Measurements from ENCODE around the gene HTR3D.
"Not testable (repeated sequence)": the region's sequence is repeated elsewhere in the genome, so short reads cannot be mapped to it uniquely, and the experiment has no call there.

Gene HTR3D, protein sequence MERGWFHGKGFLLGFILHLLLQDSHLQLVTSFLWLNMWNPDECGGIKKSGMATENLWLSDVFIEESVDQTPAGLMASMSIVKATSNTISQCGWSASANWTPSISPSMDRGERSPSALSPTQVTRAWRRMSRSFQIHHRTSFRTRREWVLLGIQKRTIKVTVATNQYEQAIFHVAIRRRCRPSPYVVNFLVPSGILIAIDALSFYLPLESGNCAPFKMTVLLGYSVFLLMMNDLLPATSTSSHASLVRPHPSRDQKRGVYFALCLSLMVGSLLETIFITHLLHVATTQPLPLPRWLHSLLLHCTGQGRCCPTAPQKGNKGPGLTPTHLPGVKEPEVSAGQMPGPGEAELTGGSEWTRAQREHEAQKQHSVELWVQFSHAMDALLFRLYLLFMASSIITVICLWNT

DNA sequence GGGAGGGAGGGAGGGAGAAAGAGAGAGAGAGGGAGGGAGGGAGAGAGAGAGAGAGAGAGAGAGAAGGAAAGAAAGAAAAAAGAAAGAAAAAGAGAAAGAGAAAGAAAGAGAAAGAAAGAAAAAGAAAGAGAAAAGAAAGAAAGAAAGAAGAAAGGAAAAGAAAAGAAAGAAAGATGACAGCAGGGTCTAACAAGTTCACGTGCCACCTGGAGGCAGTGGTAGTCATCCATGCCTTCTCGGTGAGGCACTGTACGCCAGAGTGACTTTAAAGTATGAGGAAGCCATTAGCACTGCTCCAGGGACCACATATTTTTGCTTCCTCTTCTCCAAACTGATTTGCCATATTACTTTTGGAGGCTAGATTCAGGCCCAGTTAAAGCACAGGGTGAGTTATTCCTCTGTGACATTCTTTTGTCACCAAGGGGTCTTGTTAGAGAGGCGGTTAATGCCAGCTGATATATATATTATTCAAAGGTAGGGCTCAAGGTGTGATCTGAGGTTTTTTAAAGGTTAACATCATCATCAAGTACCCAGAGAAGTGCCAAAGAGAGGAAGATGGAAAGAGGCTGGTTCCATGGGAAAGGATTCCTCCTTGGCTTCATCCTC, at the start of gene HTR3D:
TSS of gene HTR3D (plus strand) at position 556 of the 606 bp plus-strand sequence. CDS start at position 556, 0 bp downstream.
- no peak for DNase-seq (ENCODE audit: low read depth in 3 of 3)

DNA sequence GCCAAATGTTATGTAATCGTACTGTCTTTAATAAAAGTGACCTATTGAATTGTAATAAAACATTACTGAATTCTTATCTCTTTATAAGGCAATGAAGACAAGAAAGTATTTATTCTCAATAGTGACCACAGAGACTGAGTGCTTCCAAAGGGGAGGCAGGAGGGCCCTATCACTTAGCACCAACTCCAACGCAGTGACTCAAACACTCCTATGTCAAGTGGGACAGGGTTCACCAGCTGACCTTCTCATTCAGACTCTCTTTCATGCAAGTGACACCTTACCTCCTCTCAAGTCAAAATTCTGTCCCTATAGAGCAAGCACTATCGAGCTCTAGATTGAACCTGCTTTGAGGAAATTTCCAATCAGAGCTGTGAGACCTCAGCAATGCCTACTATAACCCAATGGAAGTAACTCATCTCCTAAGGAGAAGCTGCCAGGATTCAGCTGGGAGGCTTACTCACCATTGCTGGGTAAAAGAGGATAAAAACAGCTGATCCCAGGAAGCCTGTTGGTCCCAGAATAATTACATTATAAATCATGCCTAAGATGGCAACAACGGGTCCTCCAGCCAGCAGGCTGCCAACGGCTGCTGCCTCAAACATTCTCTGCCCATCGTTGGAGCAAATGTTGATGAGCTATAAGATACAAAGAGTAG, 49.4 kb upstream of the HTR3D start:
- no peak for DNase-seq (ENCODE audit: low read depth in 3 of 3)

DNA sequence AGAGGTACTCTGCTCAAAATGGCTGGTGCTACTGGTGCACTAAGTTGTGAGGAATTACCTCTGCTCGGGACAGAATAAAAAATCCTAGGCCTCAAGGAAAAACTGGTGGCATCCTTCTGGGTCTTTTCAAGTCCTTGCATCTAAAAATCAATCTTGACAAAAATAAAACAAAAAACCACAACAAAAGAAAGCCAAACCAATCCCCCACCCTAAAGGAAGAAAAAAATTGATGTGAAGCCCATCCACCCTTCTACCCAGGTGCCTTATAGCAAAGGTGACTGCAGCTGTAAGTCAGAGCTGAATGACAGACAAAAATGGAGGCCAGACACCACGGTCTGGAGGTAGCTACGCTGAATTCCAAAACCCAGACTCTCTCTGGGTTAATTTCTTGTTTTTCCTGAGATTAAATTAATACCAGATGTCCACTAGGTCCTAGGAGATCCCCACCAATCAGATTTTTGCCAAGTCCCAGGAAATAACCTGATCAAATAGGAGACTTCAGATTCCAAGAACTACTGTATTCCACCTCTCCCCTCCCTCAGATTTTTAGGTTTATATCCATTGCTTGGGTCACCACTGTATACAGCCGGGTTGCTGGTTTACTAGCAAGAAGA, 47.3 kb upstream of the HTR3D start:
- no peak for DNase-seq (ENCODE audit: low read depth in 3 of 3)

DNA sequence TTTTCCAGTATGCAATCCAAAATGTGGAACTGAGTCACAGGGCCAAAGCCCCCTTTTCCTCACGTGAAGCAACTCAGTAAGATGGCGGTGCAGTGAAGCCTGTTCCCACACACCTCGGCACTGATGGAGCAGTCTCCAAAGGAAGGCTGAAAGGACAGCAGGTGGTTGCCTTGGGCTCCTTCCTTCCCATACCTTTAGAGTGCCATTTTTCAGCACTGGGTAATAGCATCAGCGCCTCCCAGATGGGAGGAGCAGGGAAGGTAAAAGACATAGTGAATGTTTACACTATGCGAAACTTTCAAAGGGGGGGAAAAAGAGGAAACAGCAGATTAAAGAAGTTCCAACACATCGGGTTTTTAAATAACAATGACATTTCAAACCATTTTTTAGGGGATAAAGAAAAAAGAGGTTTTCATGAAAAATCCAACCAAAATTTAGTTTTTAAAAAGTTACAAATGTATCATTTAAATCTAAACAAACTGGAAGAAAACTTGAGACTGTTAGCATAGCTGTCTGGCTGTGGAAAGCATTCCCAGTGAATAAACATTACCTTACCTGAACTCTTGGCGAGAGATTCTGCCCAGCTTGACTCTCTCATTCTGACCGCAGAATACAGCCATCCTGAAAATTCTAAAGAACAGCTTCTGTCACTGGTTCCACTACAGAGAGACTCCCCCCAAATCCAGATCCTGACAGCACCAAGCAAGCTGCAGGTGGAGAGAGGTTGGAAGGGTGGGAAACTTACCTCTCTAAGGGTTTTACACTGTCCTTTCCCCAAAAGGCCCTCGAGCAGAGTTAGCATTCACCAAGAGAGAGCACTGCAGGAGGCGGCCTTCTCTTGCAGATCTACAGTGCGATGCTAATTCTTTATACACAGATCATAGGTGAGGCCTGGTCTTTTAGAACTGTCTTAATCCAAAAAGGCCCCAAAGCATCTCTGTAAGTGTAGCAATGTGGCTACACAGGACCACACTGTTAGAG, 46.5 kb upstream of the HTR3D start:
- no peak for DNase-seq (ENCODE audit: low read depth in 3 of 3)

DNA sequence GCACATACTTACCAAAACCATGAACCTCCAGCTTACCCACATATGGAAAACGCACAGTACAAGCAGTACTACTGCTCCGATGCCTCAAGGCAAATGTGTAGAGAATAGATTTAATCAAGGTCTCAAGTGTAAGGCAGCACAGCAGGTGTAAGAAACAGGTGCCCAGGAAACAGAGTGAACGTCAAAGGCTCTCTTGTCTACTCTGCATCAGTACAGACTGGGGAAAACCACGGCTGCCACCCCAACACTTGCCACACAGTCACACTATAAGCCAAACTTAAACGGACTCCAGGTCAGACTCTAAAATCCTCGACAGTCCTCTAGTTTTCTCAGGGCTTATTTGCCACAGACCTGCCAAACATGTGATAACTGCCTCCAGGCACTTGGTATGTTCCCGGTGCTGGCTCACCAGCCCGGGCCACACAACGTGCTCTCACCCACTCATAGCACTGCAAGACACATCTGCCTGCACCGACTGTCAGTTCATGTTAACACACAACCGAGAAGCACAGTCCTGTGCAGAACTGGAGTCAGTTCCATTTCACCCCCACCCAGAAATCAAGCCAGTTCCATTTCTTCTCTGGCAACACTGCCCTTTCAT, 44.4 kb upstream of the HTR3D start:
- DNase-seq (ENCODE audit: low read depth in 3 of 3) = no peak

DNA sequence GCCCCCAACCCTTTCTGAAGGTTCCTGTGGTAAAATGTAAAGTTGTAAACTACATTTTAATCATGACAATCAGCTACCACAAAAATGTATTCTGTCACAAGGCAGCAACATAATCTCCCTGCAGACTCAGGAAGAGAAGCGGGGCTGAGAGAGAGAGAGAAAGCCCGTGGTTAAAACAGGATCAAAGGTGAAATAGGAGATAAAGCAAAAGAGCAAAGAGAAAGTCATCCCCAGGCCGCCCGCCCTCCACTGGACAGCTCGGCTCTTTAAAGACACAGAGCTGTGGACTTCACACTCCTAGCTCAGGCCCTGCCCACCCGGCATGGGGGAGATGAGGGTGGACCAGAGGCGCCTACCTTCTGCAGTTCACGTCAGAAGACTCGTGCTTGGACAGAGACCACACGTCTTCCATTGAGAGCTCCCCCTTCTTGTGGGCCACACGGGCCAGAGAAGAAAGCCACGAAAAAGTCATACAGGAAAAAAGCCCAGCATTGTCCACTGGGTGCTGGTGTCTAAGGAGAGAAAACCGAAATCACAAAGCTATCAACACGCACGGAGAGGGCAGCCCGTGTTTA, 43.2 kb upstream of the HTR3D start:
- DNase-seq (ENCODE audit: low read depth in 3 of 3) = no peak

DNA sequence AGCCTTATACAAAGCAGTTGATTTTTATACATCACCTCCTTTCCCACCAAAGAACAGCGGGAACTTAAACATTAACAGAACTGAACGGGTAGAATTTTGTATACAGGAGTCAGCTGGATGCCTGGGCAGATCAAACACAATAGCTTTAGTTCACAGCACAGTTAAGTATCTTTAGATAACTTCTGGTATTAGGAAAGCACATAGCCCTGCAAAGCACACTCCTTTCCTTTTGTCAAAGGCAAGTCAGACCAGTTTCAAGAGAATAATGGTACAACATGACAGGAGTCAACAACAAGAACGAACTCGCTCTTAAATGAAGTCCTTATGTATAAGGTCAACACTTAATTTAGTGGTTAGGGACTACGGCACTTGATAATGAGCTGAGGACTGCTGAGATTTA, 40.1 kb upstream of the HTR3D start:
- DNase-seq (ENCODE audit: low read depth in 3 of 3) = no peak

DNA sequence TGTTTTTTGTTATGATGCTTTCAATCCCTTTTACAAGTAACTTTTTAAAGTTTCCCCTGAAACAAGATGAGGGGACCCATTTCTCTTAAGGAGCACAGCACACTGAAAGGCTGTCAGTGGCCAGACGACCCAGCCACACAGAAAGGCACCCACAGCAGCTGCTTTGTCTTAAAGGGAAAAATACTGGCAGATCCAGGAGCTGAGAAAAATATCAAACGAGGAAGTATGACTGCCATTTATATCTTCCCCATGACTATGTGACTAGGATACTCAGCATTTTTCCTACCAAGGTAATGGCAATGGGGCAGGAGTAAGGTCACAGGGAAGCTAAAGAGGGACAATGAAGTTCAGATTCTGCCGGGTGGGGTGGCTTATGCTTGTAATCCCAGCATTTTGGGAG, 29.8 kb upstream of the HTR3D start:
- DNase-seq (ENCODE audit: low read depth in 3 of 3) = no peak

DNA sequence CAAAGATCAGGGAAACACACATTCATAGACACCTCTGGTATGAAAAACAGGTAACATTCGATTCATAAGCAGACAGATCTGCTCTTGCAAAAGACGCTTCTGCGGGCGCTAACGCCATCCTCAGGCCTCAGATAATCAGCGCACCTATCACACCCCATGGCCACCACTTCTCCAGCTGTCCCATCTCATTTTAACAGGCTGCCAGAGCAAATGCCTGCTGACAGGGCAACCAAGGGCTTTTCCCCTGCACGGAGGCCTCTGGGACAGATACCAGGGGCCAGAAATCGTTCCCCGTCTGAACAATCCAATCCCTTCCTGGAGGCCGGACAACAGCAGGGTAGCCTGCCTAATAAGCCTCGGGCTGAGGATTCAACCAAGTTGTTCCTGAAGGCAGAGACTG, 29.1 kb upstream of the HTR3D start:
- DNase-seq (ENCODE audit: low read depth in 3 of 3) = no peak

DNA sequence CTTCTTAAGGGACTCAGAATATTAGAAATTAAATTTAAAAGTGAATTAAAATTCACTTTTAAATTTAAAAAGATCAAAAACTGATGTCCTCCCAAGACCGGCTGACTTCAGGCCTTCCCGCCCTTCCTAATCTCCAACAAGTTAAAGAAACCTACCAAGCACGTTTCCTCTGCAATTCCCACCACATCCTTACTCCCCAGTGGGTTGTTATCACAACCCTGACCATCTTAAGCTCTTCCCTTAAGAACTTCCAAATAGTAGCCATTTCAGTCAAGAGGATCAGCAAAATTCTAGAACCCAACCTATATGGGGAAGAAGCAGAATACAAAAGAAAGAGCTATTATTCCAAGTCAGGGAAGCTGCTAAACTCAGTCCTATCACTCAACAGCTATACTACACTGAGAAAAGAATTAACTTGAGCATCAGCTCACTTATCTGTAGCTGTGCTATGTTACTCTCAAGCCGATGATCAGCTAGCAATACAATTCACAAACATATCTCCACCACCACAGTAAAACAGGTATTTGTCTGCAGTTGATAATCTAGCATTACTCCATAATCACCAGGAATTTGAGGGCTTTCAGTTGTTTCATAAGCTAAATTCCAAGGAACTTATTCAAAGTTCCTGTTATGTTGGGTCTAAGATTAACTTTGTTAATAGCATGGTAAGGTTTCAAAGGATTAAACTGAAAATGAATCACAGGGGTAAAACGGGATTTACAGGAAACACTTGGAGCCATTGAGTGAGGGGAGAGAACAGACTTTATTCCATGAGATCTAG, 28.2 kb upstream of the HTR3D start:
- no peak for DNase-seq (ENCODE audit: low read depth in 3 of 3)

DNA sequence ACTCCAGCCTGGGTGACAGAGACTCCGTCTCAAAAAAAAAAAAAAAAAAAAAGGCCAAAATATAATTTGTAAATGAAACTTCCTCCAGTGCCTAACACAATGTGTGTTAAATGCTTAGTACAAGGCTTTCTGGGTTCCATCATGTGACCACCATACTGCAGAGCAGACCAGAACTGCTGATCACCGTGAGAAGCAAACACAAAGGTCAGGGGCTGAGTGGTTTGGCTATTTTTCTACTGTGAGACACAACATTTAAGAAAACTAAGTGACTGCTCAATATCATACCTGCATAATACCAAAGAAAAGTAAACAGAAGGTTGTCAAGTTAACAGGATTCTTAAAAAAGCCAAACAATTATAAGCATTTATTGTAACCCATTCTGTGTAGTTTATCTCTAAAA, 27.1 kb upstream of the HTR3D start:
- no peak for DNase-seq (ENCODE audit: low read depth in 3 of 3)

DNA sequence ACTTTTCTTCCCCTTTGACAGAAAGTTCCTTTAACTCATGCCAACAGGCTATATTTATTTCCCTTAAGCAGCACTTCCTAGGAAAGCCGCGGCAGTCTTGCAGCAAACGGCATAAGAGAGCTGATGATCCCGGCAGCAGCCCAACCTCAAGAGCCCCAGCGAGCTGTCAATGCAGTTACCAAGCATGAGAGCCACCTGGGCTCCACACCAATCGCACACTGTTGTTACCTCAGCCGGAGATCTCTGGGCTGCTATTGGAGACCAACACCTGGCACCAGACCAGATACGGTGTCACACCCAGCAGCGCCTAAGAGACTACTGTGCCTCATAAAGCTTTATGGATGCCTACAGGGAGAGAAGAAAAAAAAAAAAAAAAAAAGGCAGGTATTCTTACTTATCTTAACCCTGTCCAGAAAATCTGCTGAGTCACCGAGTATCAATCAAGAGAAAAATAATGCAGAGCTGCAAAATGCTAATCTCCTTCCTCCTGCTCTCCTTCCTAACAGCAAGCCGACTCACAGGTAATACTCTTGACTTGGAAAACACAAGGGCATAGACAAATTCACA, 25.5 kb upstream of the HTR3D start:
- DNase-seq (ENCODE audit: low read depth in 3 of 3) = no peak

DNA sequence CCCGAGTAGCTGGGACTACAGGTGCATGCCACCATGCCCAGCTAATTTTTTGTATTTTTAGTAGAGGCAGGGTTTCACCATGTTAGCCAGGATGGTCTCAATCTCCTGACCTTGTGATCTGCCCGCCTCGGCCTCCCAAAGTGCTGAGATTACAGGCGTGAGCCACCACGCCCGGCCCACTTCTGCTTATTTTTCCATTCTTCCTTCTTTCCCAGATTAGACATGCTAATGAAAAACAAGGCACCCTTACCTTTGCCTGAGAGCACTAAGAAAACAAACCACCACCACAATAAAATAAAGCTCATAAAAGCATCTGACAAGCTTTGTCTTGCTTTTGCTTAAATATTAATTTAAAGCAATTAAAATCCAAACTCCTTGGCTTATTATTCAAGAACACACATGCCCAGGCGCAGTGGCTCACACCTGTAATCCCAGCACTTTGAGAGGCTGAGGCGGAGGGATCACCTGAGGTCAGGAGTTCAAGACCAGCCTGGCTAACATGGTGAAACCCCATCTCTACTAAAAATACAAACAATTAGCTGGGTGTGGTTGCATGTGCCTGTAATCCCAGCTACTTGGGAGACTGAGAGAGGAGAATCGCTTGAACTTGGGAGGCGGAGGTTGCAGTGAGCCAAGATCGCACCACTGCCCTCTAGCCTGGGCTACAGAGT, 24.3 kb upstream of the HTR3D start:
- DNase-seq (ENCODE audit: low read depth in 3 of 3) = not testable (repeated sequence)

DNA sequence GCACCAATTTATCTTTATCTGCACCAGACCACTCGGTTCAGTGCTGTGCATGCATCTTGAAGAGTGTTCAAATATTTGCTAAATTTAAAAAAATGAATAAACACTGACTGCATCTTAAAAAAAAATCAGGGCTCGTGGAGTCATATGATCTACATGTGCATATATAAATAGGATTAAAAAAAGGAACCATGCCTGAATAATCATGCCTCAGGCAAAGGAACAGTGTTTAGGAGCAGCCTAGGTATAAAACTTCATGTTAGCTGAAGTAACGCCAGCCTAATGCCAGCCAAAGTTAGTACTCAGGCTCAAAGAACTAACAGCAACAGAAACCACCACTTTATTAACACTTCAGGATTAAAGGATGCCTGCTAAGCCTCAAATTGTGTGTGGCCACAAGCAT, 23.4 kb upstream of the HTR3D start:
- DNase-seq (ENCODE audit: low read depth in 3 of 3) = no peak

DNA sequence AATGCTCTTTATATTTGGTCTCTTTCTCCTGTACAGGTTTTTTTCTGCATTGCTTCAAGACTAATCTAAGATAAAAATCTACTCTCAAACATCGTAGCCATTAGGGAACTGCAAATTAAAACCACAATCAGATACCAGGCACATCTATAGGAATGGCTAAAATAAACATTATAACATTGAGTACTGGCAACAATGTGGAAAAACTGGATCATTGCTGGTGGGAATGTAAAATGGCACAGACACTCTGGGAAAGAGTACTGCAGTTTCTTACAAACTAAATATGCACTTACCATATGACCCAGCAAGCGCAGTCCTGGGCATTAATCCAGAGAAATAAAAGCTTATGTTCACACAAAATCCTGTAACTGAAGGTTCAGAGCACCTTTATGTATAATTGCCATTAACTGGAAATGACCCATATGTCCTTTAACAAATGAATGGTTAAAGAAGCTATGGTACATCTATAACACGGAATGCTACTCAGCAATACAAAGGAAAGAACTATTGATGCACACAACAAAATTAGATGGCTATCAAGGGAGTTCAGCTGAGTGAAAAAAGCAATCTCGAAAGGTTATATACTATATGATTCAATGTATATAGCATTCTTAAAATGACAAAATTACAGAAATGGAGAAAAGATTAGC, 20.2 kb upstream of the HTR3D start:
- DNase-seq (ENCODE audit: low read depth in 3 of 3) = no peak

DNA sequence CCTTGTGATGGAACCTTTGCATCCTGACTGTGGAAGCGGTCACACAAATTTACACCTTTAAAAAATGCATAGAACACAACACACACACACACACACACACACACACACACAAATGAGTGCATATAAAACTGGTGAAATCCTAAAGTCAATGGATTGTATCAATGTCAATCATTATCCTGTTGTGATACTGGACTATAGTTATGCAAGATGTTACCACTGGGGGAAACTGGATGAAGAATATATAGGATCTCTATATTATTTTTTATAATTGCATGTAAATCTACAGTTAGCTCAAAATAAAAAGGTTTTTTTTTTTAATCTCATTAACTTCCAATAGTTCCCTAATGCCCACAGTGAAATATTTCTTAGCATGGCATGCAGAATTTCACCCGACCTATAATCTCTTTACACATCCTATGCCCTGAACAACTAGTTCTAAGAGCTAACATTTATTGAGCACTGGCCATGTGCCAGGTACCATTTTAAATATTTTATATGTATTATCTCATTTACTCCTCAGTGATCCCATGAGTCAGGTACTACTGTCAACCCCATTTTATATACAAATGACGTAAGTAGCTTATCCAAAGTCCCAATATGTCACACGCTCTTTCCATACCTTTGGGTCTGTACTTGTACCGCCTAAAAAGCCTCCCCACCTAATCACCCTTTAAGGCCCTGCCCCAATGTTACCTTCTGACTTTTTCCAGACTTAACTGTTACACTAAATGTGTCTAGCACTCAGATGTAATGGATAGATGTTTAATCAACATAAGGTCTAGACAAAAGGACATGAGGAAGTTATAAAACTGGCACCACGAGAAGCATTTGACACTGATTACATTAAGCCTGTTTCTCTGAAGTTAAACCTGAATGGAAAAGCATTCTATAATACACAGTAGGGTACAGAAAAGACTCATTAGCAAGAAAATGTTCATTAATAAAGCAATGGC, 19.3 kb upstream of the HTR3D start:
- DNase-seq (ENCODE audit: low read depth in 3 of 3) = no peak

DNA sequence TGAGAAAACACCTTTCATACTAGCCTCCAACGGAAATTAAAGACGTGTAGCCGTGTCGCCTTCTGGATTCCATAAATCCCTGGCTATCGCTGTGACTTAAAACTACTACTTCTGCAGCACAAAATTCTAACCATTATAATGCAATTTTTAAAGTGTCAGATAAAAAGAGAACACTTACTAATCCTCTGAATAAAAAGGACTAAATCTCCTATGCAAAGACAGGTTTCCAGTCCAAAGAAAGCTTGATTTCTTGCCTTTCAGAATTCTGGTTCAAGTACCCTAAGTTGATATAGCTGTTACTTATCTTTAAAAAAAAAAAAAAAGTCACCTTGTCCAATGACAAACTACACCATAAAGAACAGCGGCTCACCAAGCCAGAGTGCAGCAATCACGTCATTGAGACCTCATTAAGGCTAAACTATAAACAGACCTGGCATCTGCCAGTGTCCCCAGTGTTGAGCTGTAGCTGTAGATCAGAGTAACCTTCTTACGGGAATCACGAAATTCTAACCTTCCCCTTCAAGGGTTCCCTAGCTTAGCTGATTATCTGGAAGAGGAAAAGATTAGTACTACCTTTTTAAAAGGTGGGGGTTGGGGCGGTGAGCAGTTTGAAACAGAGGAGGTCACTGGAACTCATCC, 16.0 kb upstream of the HTR3D start:
- DNase-seq (ENCODE audit: low read depth in 3 of 3) = no peak
